Left ventricle myocardium inferior (tissue), 1 donor: ENCODE data around the gene SPACA1. TPM values are rescaled to one million over a fixed set of nuclear protein-coding genes. Genes with fewer than 3 reads are reported as not detected.

Source experiments
- DNase-seq: peaks from one replicate; pipeline ENCODE4 v3.0.0-alpha.2; 2020
- H3K27ac ChIP-seq: fragments of 200-600 bp; replicated peaks from 2 replicates; pipeline ENCODE4 v1.8.0; 2021
- H3K27me3 ChIP-seq: fragments of 200-600 bp; 2 replicates; pipeline ENCODE4 v1.8.0; 2021; ENCODE audit warnings: low read depth
- H3K36me3 ChIP-seq: fragments of 200-600 bp; 2 replicates; pipeline ENCODE4 v1.8.0; 2021
- H3K4me1 ChIP-seq: fragments of 200-600 bp; 2 replicates; pipeline ENCODE4 v1.8.0; 2021
- H3K4me3 ChIP-seq: fragments of 200-600 bp; 2 replicates; pipeline ENCODE4 v1.8.0; 2021; ENCODE audit warnings: mild to moderate bottlenecking, moderate library complexity
- H3K9me3 ChIP-seq: fragments of 200-600 bp; replicated peaks from 2 replicates; pipeline ENCODE4 v1.8.0; 2021
- intact Hi-C: fragments of 100-400 bp; cut with micrococcal nuclease; formaldehyde crosslinking; loops from one replicate; pipeline ENCODE4 v1.11.0; 2022
- total RNA-seq: library from RNA; stranded (reverse); fragmentation: NEBNext Ultra II Directional; extraction: Animal tissue kit (Norgen Biotek cat#: 25700); gene quantifications from one replicate; pipeline ENCODE4 v1.2.1, GENCODE V29; 2021
- TF ChIP-seq, protein P1 (sequence below): fragments of 200-600 bp; IDR thresholded peaks from 2 replicates; pipeline ENCODE4 v1.8.0; 2021; ENCODE audit warnings: antibody characterized with exemption, mild to moderate bottlenecking, borderline replicate concordance
- donor health status: DM: no; HTN: yes; CAD: no; lungs with severe emphysema.

SPACA1 gene
- total RNA-seq, 1 donor from 2014 or later: not detected

GRCh38 chr6:88116276-88116675 is 68.6 kb downstream of the SPACA1 start:
- H3K27me3 ChIP-seq: peaks cover 9% of the 10 kb centered on the region
- H3K9me3 ChIP-seq: peaks cover 4% of the 10 kb centered on the region
- no peak overlapping the region for H3K27ac ChIP-seq
- no peaks in the 10 kb centered on the region for H3K36me3 ChIP-seq
- H3K4me3 ChIP-seq: no peak overlapping the region
- TF ChIP-seq, protein P1, sequence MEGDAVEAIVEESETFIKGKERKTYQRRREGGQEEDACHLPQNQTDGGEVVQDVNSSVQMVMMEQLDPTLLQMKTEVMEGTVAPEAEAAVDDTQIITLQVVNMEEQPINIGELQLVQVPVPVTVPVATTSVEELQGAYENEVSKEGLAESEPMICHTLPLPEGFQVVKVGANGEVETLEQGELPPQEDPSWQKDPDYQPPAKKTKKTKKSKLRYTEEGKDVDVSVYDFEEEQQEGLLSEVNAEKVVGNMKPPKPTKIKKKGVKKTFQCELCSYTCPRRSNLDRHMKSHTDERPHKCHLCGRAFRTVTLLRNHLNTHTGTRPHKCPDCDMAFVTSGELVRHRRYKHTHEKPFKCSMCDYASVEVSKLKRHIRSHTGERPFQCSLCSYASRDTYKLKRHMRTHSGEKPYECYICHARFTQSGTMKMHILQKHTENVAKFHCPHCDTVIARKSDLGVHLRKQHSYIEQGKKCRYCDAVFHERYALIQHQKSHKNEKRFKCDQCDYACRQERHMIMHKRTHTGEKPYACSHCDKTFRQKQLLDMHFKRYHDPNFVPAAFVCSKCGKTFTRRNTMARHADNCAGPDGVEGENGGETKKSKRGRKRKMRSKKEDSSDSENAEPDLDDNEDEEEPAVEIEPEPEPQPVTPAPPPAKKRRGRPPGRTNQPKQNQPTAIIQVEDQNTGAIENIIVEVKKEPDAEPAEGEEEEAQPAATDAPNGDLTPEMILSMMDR: no peak
- no peak for DNase-seq
- intact Hi-C loops: no loop called here
- no peaks in the 10 kb centered on the region for H3K4me1 ChIP-seq

Other genes starting within 250 kb of the SPACA1 start
- gene CNR1, start 118.5 kb downstream of the SPACA1 start, total RNA-seq: 0.66 TPM